HL-60 (cell line): ENCODE data around the gene PAPPA.

ENCODE experiments used
- DNase-seq, 2 experiments: peaks; one replicate each; pipeline ENCODE4 v3.0.0-alpha.2; 2010 to 2020; ENCODE audit warnings: low read depth in 1 of 2, low spot score in 1 of 2
- H3K27ac ChIP-seq: fragments of 250-450 bp; sonication (Bioruptor Pico); replicated peaks from 2 replicates; pipeline ENCODE4 v1.5.1; 2020; ENCODE audit warnings: mild to moderate bottlenecking, moderate library complexity
- H3K27me3 ChIP-seq: fragments of 250-450 bp; sonication (Bioruptor Pico); 2 replicates; pipeline ENCODE4 v1.5.1; 2021; ENCODE audit warnings: mild to moderate bottlenecking, moderate library complexity; ENCODE audit not compliant: insufficient read depth, poor library complexity, severe bottlenecking
- H3K4me3 ChIP-seq: replicated peaks from 2 replicates; pipeline ENCODE4 v1.5.1; 2011; ENCODE audit warnings: mild to moderate bottlenecking, control low read depth, low read length; ENCODE audit not compliant: insufficient read depth
- GABPA ChIP-seq: IDR thresholded peaks from 2 replicates; pipeline ENCODE4 v1.6.1; 2012; ENCODE audit warnings: low read depth
- POLR2AphosphoS5 ChIP-seq: IDR thresholded peaks from 2 replicates; pipeline ENCODE4 v1.6.1; 2012; ENCODE audit warnings: low read depth
- REST ChIP-seq: IDR thresholded peaks from 2 replicates; pipeline ENCODE4 v1.6.1; 2012; ENCODE audit warnings: low read depth; ENCODE audit not compliant: insufficient replicate concordance
- SPI1 ChIP-seq: IDR thresholded peaks from 2 replicates; pipeline ENCODE4 v1.6.1; 2012; ENCODE audit warnings: low read depth, mild to moderate bottlenecking, borderline replicate concordance
- TF ChIP-seq, protein P1 (sequence below): IDR thresholded peaks from one replicate; pipeline ENCODE4 v1.5.1; 2011; ENCODE audit warnings: low read length, control low read depth, inconsistent platforms; ENCODE audit not compliant: insufficient read depth

PAPPA gene

DNA sequence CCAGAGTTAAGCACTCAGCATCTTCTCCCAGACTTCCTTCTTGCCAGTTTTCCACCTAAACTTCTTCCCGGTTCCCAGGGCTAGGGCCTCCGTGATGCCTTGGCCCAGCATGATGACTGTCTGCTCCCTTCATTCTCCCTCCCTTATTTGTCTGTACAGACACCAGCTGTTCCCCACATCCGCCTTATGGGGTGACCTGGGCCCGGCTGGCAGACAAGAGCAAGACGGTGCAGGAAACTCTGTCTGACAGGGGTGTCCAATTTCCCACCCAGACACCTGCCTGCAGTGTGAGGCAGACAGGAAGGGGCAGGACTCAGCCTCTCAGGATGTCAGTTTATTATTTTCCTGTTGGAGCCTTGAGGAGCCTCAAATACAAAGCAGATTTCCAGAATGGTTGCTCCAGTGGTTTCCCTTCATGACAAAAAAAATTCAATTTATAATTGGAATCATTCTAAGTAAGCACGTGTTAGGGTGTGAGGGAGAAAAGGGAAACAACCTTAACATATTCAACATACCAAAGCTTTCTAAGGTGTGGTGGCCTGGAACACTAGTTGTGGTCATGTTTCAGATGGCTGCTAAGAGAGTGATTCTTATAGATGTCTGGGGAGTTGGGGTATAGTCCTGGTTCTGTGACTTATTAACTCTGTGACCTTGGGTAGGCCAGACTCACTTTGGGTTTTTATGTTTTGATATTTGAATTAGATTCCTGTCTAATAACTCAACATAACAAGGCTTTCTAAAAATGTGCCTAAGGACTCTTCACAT is 234.5 kb downstream of the PAPPA start:
- no peak overlapping the region for H3K27ac ChIP-seq
- TF ChIP-seq GABPA (no peak), POLR2AphosphoS5 (no peak), REST (no peak), SPI1 (no peak)
- TF ChIP-seq, protein P1, sequence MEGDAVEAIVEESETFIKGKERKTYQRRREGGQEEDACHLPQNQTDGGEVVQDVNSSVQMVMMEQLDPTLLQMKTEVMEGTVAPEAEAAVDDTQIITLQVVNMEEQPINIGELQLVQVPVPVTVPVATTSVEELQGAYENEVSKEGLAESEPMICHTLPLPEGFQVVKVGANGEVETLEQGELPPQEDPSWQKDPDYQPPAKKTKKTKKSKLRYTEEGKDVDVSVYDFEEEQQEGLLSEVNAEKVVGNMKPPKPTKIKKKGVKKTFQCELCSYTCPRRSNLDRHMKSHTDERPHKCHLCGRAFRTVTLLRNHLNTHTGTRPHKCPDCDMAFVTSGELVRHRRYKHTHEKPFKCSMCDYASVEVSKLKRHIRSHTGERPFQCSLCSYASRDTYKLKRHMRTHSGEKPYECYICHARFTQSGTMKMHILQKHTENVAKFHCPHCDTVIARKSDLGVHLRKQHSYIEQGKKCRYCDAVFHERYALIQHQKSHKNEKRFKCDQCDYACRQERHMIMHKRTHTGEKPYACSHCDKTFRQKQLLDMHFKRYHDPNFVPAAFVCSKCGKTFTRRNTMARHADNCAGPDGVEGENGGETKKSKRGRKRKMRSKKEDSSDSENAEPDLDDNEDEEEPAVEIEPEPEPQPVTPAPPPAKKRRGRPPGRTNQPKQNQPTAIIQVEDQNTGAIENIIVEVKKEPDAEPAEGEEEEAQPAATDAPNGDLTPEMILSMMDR: no peak
- H3K4me3 ChIP-seq: no peak overlapping the region

GRCh38 chr9:116389541-116390302 is 236.1 kb downstream of the PAPPA start:
- no peak for DNase-seq
- no peaks in the 10 kb centered on the region for H3K27me3 ChIP-seq
- TF ChIP-seq, protein P1: no peak
- TF ChIP-seq SPI1: no peak
- TF ChIP-seq REST: no peak
- TF ChIP-seq GABPA: no peak
- TF ChIP-seq POLR2AphosphoS5: no peak
- H3K4me3 ChIP-seq: no peak overlapping the region
- no peak overlapping the region for H3K27ac ChIP-seq

More for the DNA sequence above, 234.5 kb downstream of the PAPPA start:
- no peaks in the 10 kb centered on the region for H3K27me3 ChIP-seq
- DNase-seq: no peak

- Histone ChIP-seq H3K4me3 (no peak overlapping the region), H3K27me3 (no peaks in the 10 kb centered on the region), H3K27ac (no peak overlapping the region)
- DNase-seq: no peak
- TF ChIP-seq, protein P1: no peak
- TF ChIP-seq SPI1 (no peak), GABPA (no peak), POLR2AphosphoS5 (no peak)
Measured at GRCh38 chr9:116390303-116391228, 237.0 kb downstream of the PAPPA start.
